Activated T-cell treated with anti-CD3 and anti-CD28 coated beads for 1 hour (primary cell): Measurements from ENCODE around the gene ECPAS.
"Not testable (repeated sequence)": the region's sequence is repeated elsewhere in the genome, so short reads cannot be mapped to it uniquely, and the experiment has no call there.

Experiments used
- DNase-seq: peaks from one replicate; pipeline ENCODE4 v3.0.0-alpha.2; 2020; ENCODE audit warnings: low read depth

Gene ECPAS

GRCh38 chr9:111334318-111334863 lies 149.8 kb downstream of the ECPAS start:
- not testable (repeated sequence) for DNase-seq

GRCh38 chr9:111330124-111330523 lies 154.1 kb downstream of the ECPAS start, which contains the start of gene OR2K2:
TSS of gene OR2K2 (minus strand) at chr9:111330224. CDS start at chr9:111328433, 1,791 bp downstream.
- no peak for DNase-seq

GRCh38 chr9:111320631-111321030 lies 163.6 kb downstream of the ECPAS start:
- no peak for DNase-seq

- no peak for DNase-seq
These were observed 167.4 kb downstream of the ECPAS start for GRCh38 chr9:111316796-111317195.
